Fibroblast of skin of left biceps (primary cell): Measurements from ENCODE around the gene RAD21L1.

Experiments
- DNase-seq, 2 experiments: peaks; one replicate each; pipeline ENCODE4 v3.0.0-alpha.2; 2013; ENCODE audit warnings: low read depth in 2 of 2

RAD21L1 gene

DNA sequence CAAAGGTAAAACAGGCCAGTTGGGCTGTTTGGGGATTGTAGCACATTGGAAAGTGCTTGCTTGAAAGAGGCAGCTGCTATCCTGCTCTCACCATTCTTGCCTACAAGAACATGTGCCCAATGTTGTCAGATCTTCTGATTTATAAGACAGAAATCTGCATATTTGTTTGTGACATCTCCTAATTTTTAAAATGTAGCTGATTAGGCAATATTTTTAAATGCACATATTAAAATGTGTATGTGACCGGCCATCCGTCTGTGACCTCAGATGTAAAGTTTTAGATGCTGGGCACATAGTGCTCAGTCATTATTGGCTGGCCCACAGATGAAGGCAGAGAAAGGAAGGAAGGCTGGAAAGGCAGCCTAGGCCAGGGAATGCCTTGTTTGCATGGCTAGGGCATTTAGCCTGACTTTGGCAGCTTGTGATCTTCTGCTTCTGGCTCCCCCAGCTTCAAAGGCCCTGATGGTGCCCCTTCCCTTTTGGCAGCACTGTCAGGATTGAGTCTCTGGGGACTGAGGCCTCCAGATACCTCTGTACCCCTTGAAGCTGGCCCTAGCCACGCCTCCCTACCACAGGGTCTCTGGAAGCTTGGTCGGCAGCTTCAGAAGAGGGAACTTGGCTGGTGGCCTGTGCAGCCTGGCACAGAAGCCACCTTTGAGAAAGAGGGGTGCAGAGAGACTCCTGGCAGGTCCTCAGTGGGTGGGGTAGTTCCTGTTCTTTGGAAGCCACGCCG, 46.7 kb downstream of the RAD21L1 start:
- no peak for DNase-seq

DNA sequence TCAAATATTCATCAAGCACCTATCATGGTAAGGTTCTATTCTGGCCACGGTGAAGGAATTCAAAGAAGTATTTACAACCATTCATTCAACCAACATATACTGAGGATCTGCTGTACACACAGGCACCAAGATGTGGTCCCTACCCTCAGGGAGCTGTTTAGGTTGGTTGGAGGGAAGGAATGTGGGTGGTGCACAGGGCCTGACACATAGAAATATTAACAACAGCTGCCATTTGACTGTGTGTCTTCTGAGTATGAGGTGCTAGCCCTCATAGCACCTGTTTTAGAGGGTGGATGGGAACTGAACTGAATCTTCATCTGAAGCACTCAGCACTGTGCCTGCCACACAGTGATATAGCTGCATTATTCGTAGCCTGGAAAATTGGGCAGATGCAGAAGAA, 47.5 kb downstream of the RAD21L1 start:
- DNase-seq, result no peak

GRCh38 chr20:1274485-1275311, 48.9 kb downstream of the RAD21L1 start:
- no peak for DNase-seq

GRCh38 chr20:1275919-1276318, 50.1 kb downstream of the RAD21L1 start:
- DNase-seq, result no peak

DNA sequence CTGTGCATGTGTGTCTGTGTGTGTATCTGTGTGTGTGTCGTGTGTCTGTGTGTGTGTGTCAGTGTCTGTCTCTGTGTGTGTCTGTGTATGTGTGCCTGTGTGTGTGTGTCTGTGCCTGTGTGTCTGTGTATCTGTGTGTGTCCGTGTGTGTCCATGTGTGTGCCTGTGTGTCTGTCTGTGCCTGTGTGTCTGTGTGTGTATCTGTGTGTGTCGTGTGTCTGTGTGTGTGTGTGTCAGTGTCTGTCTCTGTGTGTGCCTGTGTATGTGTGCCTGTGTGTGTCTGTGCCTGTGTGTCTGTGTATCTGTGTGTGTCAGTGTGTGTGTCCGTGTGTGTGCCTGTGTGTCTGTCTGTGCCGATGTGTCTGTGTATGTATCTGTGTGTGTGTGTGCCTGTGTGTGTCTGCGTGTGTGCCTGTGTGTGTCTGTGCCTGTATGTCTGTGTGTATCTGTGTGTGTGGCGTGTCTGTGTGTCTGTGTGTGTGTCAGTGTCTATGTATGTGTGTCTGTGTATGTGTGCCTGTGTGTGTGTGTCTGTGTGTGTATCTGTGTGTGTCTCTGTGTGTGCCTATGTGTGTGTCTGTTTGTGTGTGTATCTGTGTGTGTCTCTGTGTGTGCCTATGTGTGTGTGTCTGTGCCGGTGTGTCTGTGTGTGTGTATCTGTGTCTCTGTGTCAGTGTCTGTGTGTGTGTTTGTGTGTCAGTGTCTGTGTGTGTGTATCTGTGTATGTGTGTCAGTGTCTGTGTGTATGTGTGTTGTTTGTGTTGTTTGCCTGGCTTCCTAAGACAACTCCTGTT, 51.9 kb downstream of the RAD21L1 start:
- no peak for DNase-seq

- DNase-seq, result no peak
Measured at GRCh38 chr20:1278993-1279392, 53.1 kb downstream of the RAD21L1 start.

- DNase-seq, result no peak
Measured at GRCh38 chr20:1280195-1281102, 54.6 kb downstream of the RAD21L1 start.

DNA sequence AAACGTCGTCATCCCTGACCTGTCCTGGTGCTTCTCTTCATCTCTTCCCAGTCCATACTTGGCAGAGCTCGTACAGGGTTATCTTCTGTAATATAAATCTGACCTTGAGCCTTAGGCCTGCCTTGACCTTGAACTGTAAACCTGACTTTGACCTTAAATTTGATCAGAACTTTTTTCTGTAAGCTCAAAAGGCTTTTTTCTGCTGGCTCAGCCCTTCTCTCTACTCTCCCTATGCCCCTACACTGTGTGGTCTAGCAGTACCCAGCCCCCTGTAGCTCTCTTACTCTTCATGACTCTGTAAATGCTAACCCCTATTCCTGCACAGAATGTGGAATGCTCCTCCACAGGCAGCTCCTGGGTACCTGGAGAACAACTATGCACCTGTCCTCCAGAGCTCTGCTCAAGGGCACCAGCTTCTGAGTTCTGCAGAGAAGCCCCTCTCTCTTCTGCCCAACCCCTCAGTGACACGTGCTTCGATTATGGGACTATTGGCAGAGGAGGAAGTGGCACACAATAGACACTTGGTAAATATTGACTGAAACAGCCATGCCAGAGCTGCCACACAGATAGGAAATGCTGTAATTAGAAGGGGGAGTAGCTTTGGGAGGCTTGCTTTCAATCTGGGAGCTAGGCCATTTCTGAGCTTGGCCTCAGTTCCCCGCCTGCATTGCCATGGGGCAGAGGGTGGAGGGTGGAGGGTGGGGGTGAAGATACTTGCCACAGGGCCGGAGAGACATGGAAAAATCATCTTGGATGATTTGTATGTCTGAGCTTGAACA, 55.6 kb downstream of the RAD21L1 start:
- no peak for DNase-seq

DNA sequence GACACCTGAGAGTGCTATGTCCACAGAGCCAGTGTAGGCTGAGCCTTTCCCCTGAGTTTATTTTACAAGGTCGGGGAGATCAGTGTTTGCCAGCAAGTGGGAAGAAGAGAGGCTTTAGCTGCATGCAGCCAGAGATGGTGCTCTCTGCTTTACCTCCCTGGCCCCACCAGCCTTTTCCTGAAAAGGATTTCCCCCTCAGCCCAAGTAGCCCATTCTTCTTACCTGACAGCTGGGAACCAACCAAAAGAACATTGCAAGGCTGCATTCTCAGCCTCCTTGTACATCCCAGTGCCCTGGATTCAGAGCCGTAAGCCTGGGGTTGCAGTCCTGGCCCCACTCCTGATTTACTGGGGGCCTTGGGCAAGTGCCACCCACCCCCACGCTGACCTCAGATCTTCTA, 57.1 kb downstream of the RAD21L1 start:
- no peak for DNase-seq

GRCh38 chr20:1283522-1284510, 58.0 kb downstream of the RAD21L1 start:
- no peak for DNase-seq

GRCh38 chr20:1286267-1287024, 60.6 kb downstream of the RAD21L1 start:
- DNase-seq, result no peak

- no peak for DNase-seq
Measured at GRCh38 chr20:1287306-1287705, 61.5 kb downstream of the RAD21L1 start.

- no peak for DNase-seq
Measured at GRCh38 chr20:1287787-1288569, 62.1 kb downstream of the RAD21L1 start.

DNA sequence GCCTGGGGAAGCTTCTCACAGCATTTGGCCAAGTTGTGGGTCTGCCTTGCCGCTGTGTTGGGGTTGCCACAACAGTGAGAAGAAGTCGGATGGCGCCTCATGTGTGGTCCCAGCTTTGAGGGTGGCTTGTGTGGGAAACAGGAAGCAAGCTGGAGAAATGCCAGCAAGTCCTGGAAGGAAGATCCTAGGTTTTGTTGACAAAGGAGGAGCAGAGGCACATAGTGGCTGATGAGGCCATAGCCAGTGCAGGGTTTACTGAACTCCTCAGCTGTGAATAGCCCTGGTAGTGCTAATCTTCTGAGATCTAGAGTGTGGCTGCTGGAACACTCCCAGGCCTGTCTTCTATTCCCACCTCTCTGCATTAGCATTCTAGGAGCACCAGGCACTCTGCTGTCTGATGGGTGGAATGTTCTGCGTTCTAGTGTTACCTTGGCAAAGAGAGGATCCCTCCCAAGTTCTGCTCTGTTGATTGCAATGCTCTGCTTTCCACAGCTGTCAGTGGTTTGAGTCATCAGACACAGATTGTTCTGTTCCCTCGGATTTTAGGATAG, 65.4 kb downstream of the RAD21L1 start:
- peak in 1 of 2 experiments; percentile 6 for DNase-seq

- no peak for DNase-seq
Measured at GRCh38 chr20:1292620-1293019, 66.8 kb downstream of the RAD21L1 start.

DNA sequence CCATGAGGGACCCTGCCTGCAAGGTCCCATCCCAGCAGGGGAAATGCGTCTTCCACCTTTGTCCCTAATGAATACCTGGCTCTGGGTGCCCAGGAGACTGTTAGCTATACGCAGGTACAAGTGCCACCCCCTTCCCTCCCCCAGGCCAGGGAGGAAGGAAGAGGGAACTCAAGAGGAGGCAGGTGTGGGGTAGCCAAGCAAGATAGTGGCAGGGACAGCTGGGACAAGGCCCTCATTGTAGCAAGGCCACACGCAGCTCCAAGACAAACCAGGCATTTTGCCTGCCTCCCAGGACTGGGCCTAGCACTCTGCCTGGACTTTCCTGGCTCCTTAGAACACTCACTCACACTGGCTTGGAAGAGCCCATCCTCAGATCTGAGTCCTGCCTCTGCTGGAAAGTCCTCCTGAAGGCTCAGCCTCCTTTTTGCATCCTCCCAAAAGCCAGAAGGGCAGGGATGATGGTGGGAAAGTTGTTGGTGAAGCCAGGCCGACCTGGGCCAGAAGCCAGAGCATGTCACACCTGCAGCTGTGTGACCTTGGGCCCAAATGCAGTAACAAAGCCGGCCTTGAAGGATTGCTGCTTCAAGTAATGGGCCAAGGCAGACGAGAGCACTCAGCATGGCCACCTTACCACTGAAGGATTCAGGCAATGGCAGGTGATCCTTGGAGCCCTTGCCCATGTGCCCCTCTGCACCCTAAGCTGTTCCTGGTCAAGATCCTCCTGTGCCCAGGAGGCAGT, 68.0 kb downstream of the RAD21L1 start:
- no peak for DNase-seq

DNA sequence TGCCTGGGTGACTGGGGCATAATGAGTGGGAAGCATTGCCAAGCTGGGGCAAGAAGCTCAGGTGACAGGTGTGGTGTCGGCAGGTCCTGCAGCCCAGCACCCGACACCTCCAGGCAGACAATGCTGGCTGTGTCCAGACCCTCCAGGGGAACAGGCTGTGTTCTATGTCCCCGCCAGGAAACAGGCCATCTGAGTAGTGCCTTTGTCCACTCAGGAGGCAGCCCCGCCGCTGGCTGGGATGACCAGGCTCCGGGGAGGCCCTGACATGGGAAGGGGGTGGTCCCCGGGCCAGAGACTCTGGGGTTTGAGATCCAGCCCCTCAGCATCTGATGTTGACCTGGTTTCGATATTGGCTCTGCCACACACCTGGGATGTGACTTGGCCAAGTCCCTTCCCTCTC, 68.7 kb downstream of the RAD21L1 start:
- DNase-seq, result no peak
